UCSD-AML1 (cell line): Measurements from ENCODE around the gene SLC26A6.
A peak's percentile ranks its signal among the peaks of the same experiment; 100 is the strongest.

Experiments
- DNase-seq: peaks from one replicate; lab custom pipeline; 2025; ENCODE audit not compliant: unreplicated experiment; lab: John Stamatoyannopoulos, UW

SLC26A6 gene

GRCh38 chr3:48635222-48636021 lies at the start of gene SLC26A6:
Gene SLC26A6 (minus strand): TSS chr3:48635461. CDS start chr3:48635393, 68 bp downstream.
- DNase-seq, result peak; percentile 97

GRCh38 chr3:48684480-48685143 lies 49.4 kb upstream of the SLC26A6 start:
- peak; percentile 58 for DNase-seq

GRCh38 chr3:48684054-48684349 lies 48.7 kb upstream of the SLC26A6 start:
- DNase-seq, result no peak

- DNase-seq, result no peak
Measured at GRCh38 chr3:48682786-48683185, 47.5 kb upstream of the SLC26A6 start.

GRCh38 chr3:48681974-48682610 lies 46.8 kb upstream of the SLC26A6 start:
- no peak for DNase-seq

- DNase-seq, result no peak
Measured at GRCh38 chr3:48681541-48681880, 46.2 kb upstream of the SLC26A6 start.

GRCh38 chr3:48680811-48681540 lies 45.7 kb upstream of the SLC26A6 start:
- DNase-seq, result no peak

- no peak for DNase-seq
Measured at GRCh38 chr3:48679411-48680391, 44.4 kb upstream of the SLC26A6 start.

- DNase-seq, result no peak
Measured at GRCh38 chr3:48678566-48679380, 43.5 kb upstream of the SLC26A6 start.

- no peak for DNase-seq
Measured at GRCh38 chr3:48678056-48678455, 42.8 kb upstream of the SLC26A6 start.

GRCh38 chr3:48674505-48674904 lies 39.2 kb upstream of the SLC26A6 start:
- DNase-seq, result no peak

- DNase-seq, result no peak
Measured at GRCh38 chr3:48672522-48672921, 37.3 kb upstream of the SLC26A6 start.

- DNase-seq, result no peak
Measured at GRCh38 chr3:48664929-48665328, 29.7 kb upstream of the SLC26A6 start.

GRCh38 chr3:48664313-48664644 lies 29.0 kb upstream of the SLC26A6 start:
- no peak for DNase-seq

GRCh38 chr3:48663489-48664312 lies 28.4 kb upstream of the SLC26A6 start:
- DNase-seq, result no peak

- no peak for DNase-seq
Measured at GRCh38 chr3:48662753-48663488, 27.7 kb upstream of the SLC26A6 start, which contains the start of gene CELSR3. Gene CELSR3 (minus strand): TSS chr3:48662886. CDS start chr3:48662634, 252 bp downstream.

- no peak for DNase-seq
Measured at GRCh38 chr3:48662145-48662752, 27.0 kb upstream of the SLC26A6 start.
